K562 (cell line): ENCODE results near the gene NACC1. TPM values are rescaled to one million over a fixed set of nuclear protein-coding genes. Genes with fewer than 3 reads are reported as not detected.

Source experiments
- BDP1 ChIP-seq: IDR thresholded peaks from 3 replicates; pipeline ENCODE4 v1.6.1; 2011; ENCODE audit not compliant: insufficient read length, insufficient read depth
- CXXC5 ChIP-seq: fragments of 250-450 bp; sonication (Bioruptor Pico); IDR thresholded peaks from 2 replicates; pipeline ENCODE4 v1.8.0; 2022; ENCODE audit warnings: inconsistent platforms, mild to moderate bottlenecking, moderate library complexity
- HDAC1 ChIP-seq, 2 experiments: fragments of 450-650 bp; IDR thresholded peaks; 2 replicates each; pipeline ENCODE4 v1.6.1; 2016 to 2017; ENCODE audit warnings: inconsistent platforms in 1 of 2, mild to moderate bottlenecking in 1 of 2, moderate library complexity in 1 of 2
- MCM5 ChIP-seq: fragments of 450-650 bp; IDR thresholded peaks from 2 replicates; pipeline ENCODE4 v1.6.1; 2016; ENCODE audit warnings: low read depth
- MLLT1 ChIP-seq, 2 experiments: fragments of 450-650 bp; IDR thresholded peaks; 2 replicates each; pipeline ENCODE4 v1.6.1; 2016
- NCOR1 ChIP-seq: fragments of 450-650 bp; IDR thresholded peaks from 2 replicates; pipeline ENCODE4 v1.6.1; 2016; ENCODE audit warnings: mild to moderate bottlenecking, moderate library complexity
- NFIX ChIP-seq: fragments of 250-450 bp; sonication (Bioruptor Pico); IDR thresholded peaks from 2 replicates; pipeline ENCODE4 v1.4.0; 2020; ENCODE audit warnings: low read depth, mild to moderate bottlenecking, moderate library complexity
- PCBP1 ChIP-seq: fragments of 200-400 bp; formaldehyde crosslinking; IDR thresholded peaks from 2 replicates; pipeline ENCODE4 v1.6.1; 2018; ENCODE audit warnings: mild to moderate bottlenecking, low read depth, low read length; ENCODE audit not compliant: poor library complexity, severe bottlenecking
- PHF21A ChIP-seq: fragments of 450-650 bp; IDR thresholded peaks from 2 replicates; pipeline ENCODE4 v1.6.1; 2017; ENCODE audit warnings: low read depth, borderline replicate concordance
- POLR2AphosphoS5 ChIP-seq: IDR thresholded peaks from 2 replicates; pipeline ENCODE4 v1.6.1; 2011; ENCODE audit warnings: mild to moderate bottlenecking, low read depth, low read length, moderate library complexity; ENCODE audit not compliant: control insufficient read depth, insufficient read depth
- RCOR1 ChIP-seq, 2 experiments: IDR thresholded peaks; 2 replicates each; pipeline ENCODE4 v1.6.1; 2012; ENCODE audit warnings: low read depth in 2 of 2, low read length in 2 of 2, borderline replicate concordance in 1 of 2, improper control_type of control experiment in 1 of 2
- RNF219 ChIP-seq: fragments of 250-450 bp; sonication (Bioruptor Pico); IDR thresholded peaks from 2 replicates; pipeline ENCODE4 v1.5.0; 2022; ENCODE audit warnings: mild to moderate bottlenecking
- SETDB1 ChIP-seq: IDR thresholded peaks from one replicate; pipeline ENCODE4 v1.6.1; 2012; ENCODE audit warnings: low read length, control low read depth, inconsistent platforms
- SIX5 ChIP-seq, 2 experiments: IDR thresholded peaks; 2 replicates each; pipeline ENCODE4 v1.6.1; 2011; ENCODE audit warnings: low read length in 2 of 2, borderline replicate concordance in 1 of 2, low read depth in 1 of 2, mild to moderate bottlenecking in 1 of 2, moderate library complexity in 1 of 2; ENCODE audit not compliant: insufficient read depth in 1 of 2
- THAP12 ChIP-seq: fragments of 250-450 bp; sonication (Bioruptor Pico); IDR thresholded peaks from 2 replicates; pipeline ENCODE4 v1.9.0; 2021; ENCODE audit warnings: mild to moderate bottlenecking, inconsistent platforms
- THRAP3 ChIP-seq: fragments of 450-650 bp; IDR thresholded peaks from 2 replicates; pipeline ENCODE4 v1.6.1; 2016; ENCODE audit warnings: mild to moderate bottlenecking, inconsistent platforms, borderline replicate concordance
- ZMIZ1 ChIP-seq, 2 experiments: fragments of 150-350 bp in 1 of 2; IDR thresholded peaks; 2 replicates each; pipeline ENCODE4 v1.6.1; 2012 to 2016; ENCODE audit warnings: low read depth in 2 of 2, low read length in 2 of 2, mild to moderate bottlenecking in 1 of 2, moderate library complexity in 1 of 2
- polyA plus RNA-seq, 8 experiments: library from polyadenylated mRNA; depleted of rRNA in 4 of 8; stranded (reverse) in 5 of 8; unstranded in 3 of 8; fragments of >200 nt; fragmentation: Nextera tagmentation in 2 of 8; fragmentation: Illumina TruSeq in 1 of 8; extraction: Ambion mirVana in 2 of 8; extraction: Trizol in 1 of 8; gene quantifications; 2 replicates each; pipeline versions ENCODE4 v1.2.1 to v1.2.3, GENCODE V29; 2011 to 2014; ENCODE audit warnings: inconsistent platforms in 1 of 8, missing spikeins in 1 of 8
- total RNA-seq, 7 experiments: library from RNA; depleted of rRNA in 6 of 7; stranded (reverse); fragments of >200 nt in 6 of 7; fragmentation: Illumina TruSeq in 2 of 7; extraction: Trizol in 2 of 7; gene quantifications; 2 replicates each; pipeline versions ENCODE4 v1.2.1 to v1.2.3, GENCODE V29; 2011 to 2021; ENCODE audit warnings: low replicate concordance in 1 of 7

Gene NACC1
- total and polyA plus RNA-seq, 9 of the 15 experiments (the other 6 are each of a cell fraction or from before 2014, with no cell fraction given), result 0.04 to 96.6 (median 25.8) TPM

GRCh38 chr19:13100031-13100588 lies 18.0 kb upstream of the NACC1 start (continued):
- TF ChIP-seq POLR2AphosphoS5 (peak; percentile 80), BDP1 (no peak), ZMIZ1 (IDR thresholded peaks at IDR 0.05; ENCODE audit: low read depth in 2 of 2, low read length in 2 of 2) (no peak), HDAC1 (IDR thresholded peaks at IDR 0.05) (peak in 1 of 2 experiments; percentile 82; a peak in 2 of 4 replicates), THRAP3 (peak; percentile 75; the same call in 1 of the 2 replicates), PHF21A (peak; percentile 10; the same call in 1 of the 2 replicates), NCOR1 (0 out of 2 replicates have a peak, but pooled peaks have one; percentile 39), NFIX (no peak), PCBP1 (no peak), MCM5 (no peak), THAP12 (CRISPR knock-in tag) (no peak), SETDB1 (no peak), MLLT1 (IDR thresholded peaks at IDR 0.05) (peak; percentile 52 to 90; a peak in 2 of 4 replicates), RCOR1 (IDR thresholded peaks at IDR 0.05; ENCODE audit: borderline replicate concordance in 1 of 2, low read depth in 2 of 2, low read length in 2 of 2) (peak in 1 of 2 experiments; percentile 83; a peak in 2 of 4 replicates), SIX5 (IDR thresholded peaks at IDR 0.05; ENCODE audit: borderline replicate concordance in 1 of 2, insufficient read depth in 1 of 2, low read depth in 1 of 2, low read length in 2 of 2) (no peak), CXXC5 (CRISPR knock-in tag) (no peak), RNF219 (CRISPR knock-in tag) (no peak)
